IPS-NIHi7 (cell line): ENCODE results near the gene OGFOD2.

Source experiments
- DNase-seq: peaks from one replicate; pipeline ENCODE4 v3.0.0; 2012; ENCODE audit warnings: mixed read lengths; ENCODE audit errors: extremely low spot score

The OGFOD2 gene

DNA sequence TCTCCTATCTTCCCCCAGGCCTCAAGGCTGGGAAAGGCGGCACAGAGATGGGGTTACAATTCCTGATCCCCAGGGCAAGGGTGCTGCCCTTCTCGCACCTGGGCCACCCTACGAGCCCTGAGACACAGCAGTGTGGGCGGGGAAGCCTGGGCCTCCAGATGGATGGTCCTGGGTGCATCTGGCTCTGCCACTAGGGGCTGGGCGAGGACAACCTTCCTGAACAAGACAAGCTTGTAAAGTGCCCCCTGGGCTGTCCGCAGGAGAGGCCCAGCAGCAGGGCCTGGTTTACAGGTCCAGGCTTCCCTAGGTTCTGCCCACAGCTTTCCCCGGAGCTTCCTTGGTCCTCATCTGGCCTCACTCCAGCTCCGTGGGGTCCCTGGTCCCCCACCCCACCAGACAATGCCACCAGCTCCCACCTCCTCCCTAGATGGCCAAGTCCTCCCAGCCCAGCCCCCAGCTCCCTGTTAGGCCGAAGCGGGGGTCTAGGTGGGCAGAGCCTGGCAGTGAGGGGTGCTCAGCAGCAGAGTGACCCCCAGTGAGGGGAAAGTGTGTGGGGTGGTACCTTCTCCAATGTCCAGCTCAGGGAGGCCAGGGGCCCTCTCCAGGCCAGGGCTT is 14.3 kb downstream of the OGFOD2 start:
- DNase-seq = no peak

DNA sequence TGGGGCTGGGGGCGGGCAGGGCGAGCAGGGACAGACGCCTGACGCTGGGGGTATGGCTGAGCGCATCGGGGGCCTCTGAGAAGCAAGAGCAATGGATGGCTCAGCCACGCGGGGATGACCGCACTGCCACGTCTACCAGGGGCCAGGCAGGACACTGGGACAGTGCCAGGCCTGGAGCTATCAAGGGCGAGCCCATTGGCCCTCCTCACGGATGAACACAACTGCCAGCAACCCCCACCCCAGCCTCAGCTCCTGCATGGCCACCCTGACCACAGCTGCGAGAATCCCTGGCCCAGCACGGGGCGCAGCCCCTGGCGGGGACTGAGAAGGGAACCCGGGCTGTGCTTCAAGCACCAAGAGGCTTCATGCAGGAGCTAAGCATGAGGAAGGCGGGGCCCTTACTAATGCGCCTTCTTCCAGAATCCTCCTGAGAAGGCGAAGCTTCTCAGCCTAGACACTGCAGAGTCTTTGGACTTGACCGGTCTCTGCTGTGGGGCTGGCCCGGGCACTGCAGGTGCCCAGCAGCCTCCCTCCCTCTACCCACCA is 14.9 kb downstream of the OGFOD2 start:
- DNase-seq = no peak

- no peak for DNase-seq
Measured at GRCh38 chr12:122990561-122990960, 15.5 kb downstream of the OGFOD2 start.

DNA sequence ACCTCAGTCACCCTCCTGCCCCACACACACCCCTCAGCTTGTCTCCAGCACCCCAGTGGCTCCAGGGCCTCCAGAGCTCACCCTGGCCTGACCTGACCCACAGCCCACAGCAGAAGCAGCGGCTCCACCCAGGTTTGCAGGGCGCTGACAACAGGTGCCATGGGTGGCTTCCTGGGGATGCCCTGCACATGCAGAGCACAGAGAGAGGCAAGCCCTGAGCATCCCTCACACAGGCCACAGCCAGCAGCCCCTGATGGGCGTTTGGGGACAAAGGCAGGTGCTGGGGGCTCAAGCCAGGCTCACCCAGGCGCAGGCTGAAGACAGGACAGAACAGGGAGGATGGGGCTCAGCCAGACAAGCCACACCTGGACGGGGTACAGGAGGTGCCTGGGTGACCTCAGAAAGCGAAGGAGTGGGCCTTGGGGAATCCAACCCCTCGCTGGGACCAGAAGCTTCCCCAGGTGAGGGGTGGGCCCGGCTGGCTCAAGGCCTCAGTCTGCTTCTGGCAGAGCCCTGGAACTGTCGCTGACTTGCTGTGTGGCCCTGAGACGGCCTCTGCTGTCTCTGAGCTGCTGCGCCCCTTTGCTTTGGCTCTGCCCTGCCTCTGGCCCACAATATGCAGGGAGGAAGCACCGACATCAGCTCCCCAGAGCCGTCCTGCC is 16.0 kb downstream of the OGFOD2 start:
- DNase-seq = no peak

- no peak for DNase-seq
Measured at GRCh38 chr12:122991623-122992275, 16.7 kb downstream of the OGFOD2 start.

DNA sequence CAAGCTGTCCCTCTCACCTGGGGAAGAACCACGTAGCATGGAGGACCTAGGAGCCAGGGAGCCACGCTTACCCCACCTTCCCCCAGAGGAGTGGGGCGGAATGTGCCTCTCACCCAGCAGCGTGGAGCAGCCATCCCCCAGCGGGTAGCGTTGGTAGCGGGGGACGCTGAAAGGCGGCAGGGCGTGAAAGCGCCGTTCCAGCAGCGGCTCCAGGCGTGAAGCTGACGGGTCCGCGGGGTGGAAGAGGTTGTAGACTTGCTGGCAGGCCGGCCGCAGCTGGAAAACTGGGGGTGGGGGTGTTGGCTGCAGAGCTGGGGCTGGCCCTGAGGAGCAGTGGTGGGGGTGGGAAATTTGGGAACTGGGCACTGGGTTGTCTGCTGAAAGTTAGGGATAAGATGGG is 17.3 kb downstream of the OGFOD2 start:
- DNase-seq = no peak

GRCh38 chr12:122994140-122994675 is 19.2 kb downstream of the OGFOD2 start:
- DNase-seq = no peak

- DNase-seq = no peak
Measured at GRCh38 chr12:122994781-122995502, 19.9 kb downstream of the OGFOD2 start.

GRCh38 chr12:122995503-122996187 is 20.6 kb downstream of the OGFOD2 start:
- DNase-seq = no peak

DNA sequence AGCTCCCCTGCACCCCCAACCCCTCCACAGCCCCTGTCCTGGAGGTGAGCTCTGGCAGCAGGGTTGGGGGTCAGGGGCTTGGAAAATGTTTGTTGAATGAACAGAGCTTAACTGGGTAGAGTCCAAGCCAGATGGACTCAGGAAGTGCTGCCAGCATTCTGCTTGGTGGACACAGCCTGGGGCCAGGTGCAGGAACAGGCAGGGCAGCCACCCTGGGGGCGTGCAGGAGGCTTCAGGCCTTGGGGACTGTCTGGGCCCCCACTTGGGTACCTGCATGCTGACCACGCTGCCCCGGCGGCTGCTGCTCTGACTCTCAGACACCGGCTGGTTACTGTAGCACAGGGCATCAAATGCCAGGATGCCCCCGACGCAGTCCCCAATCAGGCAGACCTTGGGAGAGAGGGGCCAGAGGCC is 21.2 kb downstream of the OGFOD2 start:
- no peak for DNase-seq

GRCh38 chr12:122996621-122997342 is 21.7 kb downstream of the OGFOD2 start:
- DNase-seq = no peak

DNA sequence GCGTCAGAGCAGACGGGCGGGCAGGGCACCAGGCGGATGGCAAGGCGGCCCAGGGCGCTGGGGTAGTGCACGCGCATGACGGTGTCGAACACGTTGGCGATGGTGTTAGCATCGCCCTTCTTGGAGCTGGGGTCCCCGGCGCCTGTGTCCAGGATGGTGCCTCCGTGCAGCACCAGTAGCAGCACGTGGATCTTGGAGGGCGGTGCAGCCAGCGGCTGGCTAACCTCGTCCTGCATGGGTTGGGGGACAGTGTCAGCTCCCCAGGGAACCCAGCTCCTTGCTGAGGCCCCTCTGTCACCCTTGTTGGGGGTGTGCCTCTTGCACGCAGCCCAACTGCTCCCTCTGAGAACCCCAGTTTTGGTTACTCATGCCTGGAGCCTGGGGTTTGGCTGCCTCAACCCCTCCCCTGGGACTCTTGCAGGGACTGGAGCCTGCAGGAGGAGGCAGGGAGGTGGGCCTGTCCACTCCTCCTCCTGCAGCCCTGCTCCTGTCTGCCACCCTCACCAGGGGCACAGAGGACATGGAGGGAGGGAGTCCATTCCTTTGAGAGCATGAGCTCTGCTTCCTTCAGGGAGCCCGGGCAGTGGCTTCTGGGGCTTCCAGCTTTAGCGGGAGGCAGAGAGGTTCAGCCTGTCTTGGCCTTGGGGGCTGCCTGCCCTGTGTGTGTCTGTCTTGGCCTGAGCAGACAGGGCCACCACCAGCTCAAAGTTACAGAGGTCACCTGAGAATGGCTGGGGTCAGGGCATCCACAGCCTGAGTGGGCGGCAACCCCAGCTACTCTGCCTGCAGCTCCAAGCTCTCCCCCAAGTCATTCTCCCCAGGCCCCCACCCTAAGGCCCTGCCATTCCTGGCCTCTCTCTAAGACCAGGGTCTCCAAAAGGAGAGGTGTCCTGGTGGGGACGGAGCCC is 22.6 kb downstream of the OGFOD2 start:
- no peak for DNase-seq

DNA sequence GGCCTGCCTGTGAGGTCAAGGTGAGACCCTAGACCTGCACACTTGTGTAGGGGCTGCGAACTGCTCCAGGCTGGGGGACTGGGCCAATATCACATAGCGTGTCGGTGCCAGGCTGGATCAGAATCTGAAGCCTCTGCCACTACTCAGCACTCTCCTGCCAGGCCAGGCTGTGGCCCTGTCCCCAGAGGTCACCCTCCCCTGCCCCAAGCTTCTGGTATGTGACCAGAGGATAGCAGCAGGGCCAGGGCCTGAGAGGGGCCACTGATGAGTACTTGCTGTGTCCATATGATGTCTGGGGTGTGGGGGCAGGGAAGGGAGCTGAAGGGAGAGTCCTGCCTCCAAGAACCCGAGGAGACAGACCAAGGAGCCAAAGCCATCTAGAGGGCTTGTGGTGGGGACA is 23.3 kb downstream of the OGFOD2 start:
- no peak for DNase-seq

DNA sequence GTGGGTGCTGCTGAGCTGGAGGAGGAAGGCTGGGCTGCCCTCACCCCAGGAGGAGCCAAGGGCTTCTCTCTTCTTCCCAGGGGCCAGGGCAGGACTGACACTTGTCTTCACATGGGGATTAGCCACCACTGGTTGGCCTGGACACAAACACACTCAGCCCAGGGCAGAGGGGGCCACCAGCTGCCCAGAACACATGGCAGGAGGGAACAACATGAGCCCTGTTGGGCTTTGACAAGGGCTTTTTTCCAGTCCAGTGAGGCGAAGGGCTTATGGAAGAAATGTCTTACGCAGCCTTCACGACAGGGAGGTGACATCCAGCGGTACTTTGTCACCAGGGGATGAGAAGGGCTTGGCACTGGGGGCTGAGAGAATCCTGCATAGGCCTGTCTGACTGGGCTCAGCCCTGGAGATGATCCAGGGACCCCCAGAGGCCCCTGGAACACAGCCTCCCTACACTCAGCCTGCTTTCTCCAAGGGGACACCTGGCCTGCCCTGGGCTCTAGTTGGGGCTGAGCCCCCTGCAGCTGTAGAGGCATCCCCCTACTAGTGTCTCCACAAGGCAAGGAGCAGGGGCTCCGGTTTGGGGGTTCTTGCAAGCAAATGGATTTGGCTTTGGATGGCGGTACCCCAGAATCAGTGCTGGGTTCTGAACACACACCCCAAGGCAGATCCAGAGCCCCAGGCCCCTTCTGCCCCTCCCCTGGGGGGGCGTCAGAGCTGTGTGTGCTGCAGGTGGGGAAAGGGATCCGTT is 24.3 kb downstream of the OGFOD2 start:
- DNase-seq = no peak

GRCh38 chr12:122999986-123000420 is 25.0 kb downstream of the OGFOD2 start:
- no peak for DNase-seq

GRCh38 chr12:123000578-123000977 is 25.5 kb downstream of the OGFOD2 start:
- DNase-seq = no peak

GRCh38 chr12:123001464-123001863 is 26.4 kb downstream of the OGFOD2 start:
- DNase-seq = no peak

DNA sequence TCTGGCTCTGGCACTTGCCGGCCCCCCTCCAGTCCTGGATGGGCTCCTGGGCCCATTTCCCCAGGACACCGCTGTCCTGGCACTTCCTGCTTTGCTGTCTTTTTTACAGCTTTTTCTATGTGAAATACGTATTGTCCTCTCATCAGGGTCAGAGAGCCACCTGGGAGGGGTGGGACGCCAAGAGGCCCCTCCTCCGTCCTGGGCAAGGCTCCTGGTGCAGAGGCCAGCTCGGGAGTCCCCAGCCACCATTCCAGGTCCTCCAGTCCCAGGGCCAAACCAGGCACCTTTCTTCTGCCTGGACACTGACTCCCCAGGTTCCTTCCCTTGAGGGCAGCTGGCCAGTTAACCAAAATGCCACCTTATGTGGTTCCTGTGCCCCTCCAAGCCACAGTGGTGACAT is 28.2 kb downstream of the OGFOD2 start:
- no peak for DNase-seq

DNA sequence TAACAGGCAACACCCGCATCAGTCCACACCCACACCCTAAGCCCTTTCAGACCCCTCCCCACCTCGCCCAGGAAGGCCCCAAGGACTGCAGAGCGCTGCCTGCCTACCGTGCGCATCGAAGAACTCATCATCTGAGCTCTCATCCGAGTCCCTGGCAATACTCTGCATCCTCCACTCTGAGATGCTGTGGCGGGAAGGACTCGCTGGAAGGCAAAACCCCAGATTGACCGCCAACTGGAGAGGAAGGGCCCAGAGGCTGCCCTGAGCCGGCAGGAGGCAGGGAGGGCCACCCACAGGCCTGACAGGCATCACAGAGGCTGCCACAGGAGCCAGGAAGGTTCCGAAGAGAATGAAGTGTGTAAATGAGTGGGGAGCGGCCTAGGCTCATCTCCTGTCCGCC is 29.2 kb downstream of the OGFOD2 start:
- no peak for DNase-seq
